Suprapubic skin (tissue), 4 donors: ENCODE data around the gene SIX3. TPM values are rescaled to one million over a fixed set of nuclear protein-coding genes. Genes with fewer than 3 reads are reported as not detected.

Source experiments
- DNase-seq, 2 donors: peaks; one replicate each; pipeline ENCODE4 v3.0.0-alpha.2; 2019; ENCODE audit warnings: low spot score in 2 of 2
- H3K27ac ChIP-seq: fragments of 200-600 bp; sonication (generic); one replicate; pipeline ENCODE4 v1.5.1; 2019
- H3K27me3 ChIP-seq: fragments of 200-600 bp; sonication (generic); one replicate; pipeline ENCODE4 v1.5.1; 2019
- H3K36me3 ChIP-seq: fragments of 200-600 bp; sonication (generic); one replicate; pipeline ENCODE4 v1.5.1; 2019
- H3K4me1 ChIP-seq: fragments of 200-600 bp; sonication (generic); one replicate; pipeline ENCODE4 v1.5.1; 2019
- H3K4me3 ChIP-seq: fragments of 200-600 bp; sonication (generic); one replicate; pipeline ENCODE4 v1.5.1; 2019; ENCODE audit warnings: mild to moderate bottlenecking
- H3K9me3 ChIP-seq: fragments of 200-600 bp; sonication (generic); one replicate; pipeline ENCODE4 v1.5.1; 2019
- CTCF ChIP-seq, 2 donors: fragments of 200-600 bp in 1 of 2; fragments of 450-650 bp in 1 of 2; sonication (generic) in 1 of 2; IDR thresholded peaks; one replicate each; pipeline ENCODE4 v1.5.1; 2016 to 2019; ENCODE audit warnings: antibody characterized with exemption in 2 of 2, mild to moderate bottlenecking in 1 of 2, moderate library complexity in 1 of 2
- EP300 ChIP-seq: sonication (generic); formaldehyde crosslinking; IDR thresholded peaks from one replicate; pipeline ENCODE4 v1.6.1; 2017; ENCODE audit warnings: antibody characterized with exemption
- POLR2A ChIP-seq, 2 donors: fragments of 450-650 bp; IDR thresholded peaks; one replicate each; pipeline ENCODE4 v1.6.1; 2017; ENCODE audit warnings: antibody characterized with exemption in 2 of 2, mild to moderate bottlenecking in 2 of 2, moderate library complexity in 2 of 2
- POLR2AphosphoS5 ChIP-seq, 3 donors: sonication (generic); formaldehyde crosslinking; IDR thresholded peaks; one replicate each; pipeline ENCODE4 v1.6.1; 2017; ENCODE audit warnings: antibody characterized with exemption in 3 of 3
- WGBS: methylation state at CpG from one replicate; pipeline ENCODE4 v1.1.5; 2018; 5-methylcytosine and 5-hydroxymethylcytosine counted together
- total RNA-seq, 4 donors: library from RNA; depleted of rRNA; stranded (reverse); fragments of >200 nt; gene quantifications; one replicate each; pipeline ENCODE4 v1.1.0, GENCODE V29; 2016

Gene SIX3
- total RNA-seq, 4 donors from 2014 or later = 0.38 TPM; not detected in 3

GRCh38 chr2:44952143-44952805 lies 10.8 kb downstream of the SIX3 start:
- DNase-seq = no peak
- no peak for TF ChIP-seq POLR2AphosphoS5 (IDR thresholded peaks at IDR 0.05)
- no peak for TF ChIP-seq POLR2A (IDR thresholded peaks at IDR 0.05)
- peak in 1 of 2 donors; percentile 77 for TF ChIP-seq CTCF (IDR thresholded peaks at IDR 0.05)
- peak overlapping the region; percentile 40 for H3K4me3 ChIP-seq
- H3K9me3 ChIP-seq = no peaks in the 10 kb centered on the region
- no peaks in the 10 kb centered on the region for H3K36me3 ChIP-seq
- H3K27ac ChIP-seq = no peak overlapping the region
- 2% methylated on average over 40 of the region's 59 CpGs for WGBS
- peaks cover 46% of the 10 kb centered on the region for H3K4me1 ChIP-seq
- H3K27me3 ChIP-seq = peaks cover 93% of the 10 kb centered on the region

GRCh38 chr2:44952806-44953498 lies 11.4 kb downstream of the SIX3 start:
- H3K27me3 ChIP-seq = peaks cover 94% of the 10 kb centered on the region
- peaks cover 49% of the 10 kb centered on the region for H3K4me1 ChIP-seq
- DNase-seq = no peak
- WGBS = 5% methylated on average over 26 of the region's 39 CpGs
- H3K9me3 ChIP-seq = no peaks in the 10 kb centered on the region
- TF ChIP-seq POLR2AphosphoS5 (IDR thresholded peaks at IDR 0.05) (no peak), EP300 (no peak), POLR2A (IDR thresholded peaks at IDR 0.05) (no peak), CTCF (IDR thresholded peaks at IDR 0.05) (no peak)
- no peak overlapping the region for H3K27ac ChIP-seq
- peak overlapping the region; percentile 40 for H3K4me3 ChIP-seq
- H3K36me3 ChIP-seq = no peaks in the 10 kb centered on the region

GRCh38 chr2:44953499-44953883 lies 12.0 kb downstream of the SIX3 start:
- Histone ChIP-seq H3K4me1 (peaks cover 53% of the 10 kb centered on the region), H3K9me3 (no peaks in the 10 kb centered on the region), H3K4me3 (no peak overlapping the region), H3K36me3 (no peaks in the 10 kb centered on the region), H3K27ac (no peak overlapping the region), H3K27me3 (peaks cover 94% of the 10 kb centered on the region)
- TF ChIP-seq POLR2A (IDR thresholded peaks at IDR 0.05) (no peak), CTCF (IDR thresholded peaks at IDR 0.05) (no peak), POLR2AphosphoS5 (IDR thresholded peaks at IDR 0.05) (no peak), EP300 (no peak)
- DNase-seq = no peak
- 39% methylated on average over 8 of the region's 8 CpGs for WGBS

- no peaks in the 10 kb centered on the region for H3K9me3 ChIP-seq
- 18% methylated on average over 17 of the region's 25 CpGs for WGBS
- no peak overlapping the region for H3K27ac ChIP-seq
- H3K27me3 ChIP-seq = peaks cover 85% of the 10 kb centered on the region
- peaks cover 55% of the 10 kb centered on the region for H3K4me1 ChIP-seq
- TF ChIP-seq POLR2A (IDR thresholded peaks at IDR 0.05) = no peak
- no peak for TF ChIP-seq EP300
- no peak for TF ChIP-seq CTCF (IDR thresholded peaks at IDR 0.05)
- TF ChIP-seq POLR2AphosphoS5 (IDR thresholded peaks at IDR 0.05) = no peak
- H3K4me3 ChIP-seq = peak overlapping the region; percentile 37
- DNase-seq = no peak
- H3K36me3 ChIP-seq = no peaks in the 10 kb centered on the region
These were observed 13.0 kb downstream of the SIX3 start for GRCh38 chr2:44954447-44954888.

- 3% methylated on average over 7 of the region's 44 CpGs for WGBS
- Histone ChIP-seq H3K4me1 (peaks cover 51% of the 10 kb centered on the region), H3K27me3 (peaks cover 80% of the 10 kb centered on the region), H3K36me3 (no peaks in the 10 kb centered on the region), H3K9me3 (no peaks in the 10 kb centered on the region), H3K27ac (no peak overlapping the region), H3K4me3 (peak overlapping the region; percentile 37)
- TF ChIP-seq EP300 (no peak), CTCF (IDR thresholded peaks at IDR 0.05) (no peak), POLR2A (IDR thresholded peaks at IDR 0.05) (no peak), POLR2AphosphoS5 (IDR thresholded peaks at IDR 0.05) (no peak)
- DNase-seq = no peak
These were observed 13.5 kb downstream of the SIX3 start for GRCh38 chr2:44954889-44955592.
